NCI-H1105 (cell line): ENCODE data around the gene MMP11.

Experiments
- DNase-seq: peaks from one replicate; lab custom pipeline; 2025; lab: John Stamatoyannopoulos, UW

The MMP11 gene

DNA sequence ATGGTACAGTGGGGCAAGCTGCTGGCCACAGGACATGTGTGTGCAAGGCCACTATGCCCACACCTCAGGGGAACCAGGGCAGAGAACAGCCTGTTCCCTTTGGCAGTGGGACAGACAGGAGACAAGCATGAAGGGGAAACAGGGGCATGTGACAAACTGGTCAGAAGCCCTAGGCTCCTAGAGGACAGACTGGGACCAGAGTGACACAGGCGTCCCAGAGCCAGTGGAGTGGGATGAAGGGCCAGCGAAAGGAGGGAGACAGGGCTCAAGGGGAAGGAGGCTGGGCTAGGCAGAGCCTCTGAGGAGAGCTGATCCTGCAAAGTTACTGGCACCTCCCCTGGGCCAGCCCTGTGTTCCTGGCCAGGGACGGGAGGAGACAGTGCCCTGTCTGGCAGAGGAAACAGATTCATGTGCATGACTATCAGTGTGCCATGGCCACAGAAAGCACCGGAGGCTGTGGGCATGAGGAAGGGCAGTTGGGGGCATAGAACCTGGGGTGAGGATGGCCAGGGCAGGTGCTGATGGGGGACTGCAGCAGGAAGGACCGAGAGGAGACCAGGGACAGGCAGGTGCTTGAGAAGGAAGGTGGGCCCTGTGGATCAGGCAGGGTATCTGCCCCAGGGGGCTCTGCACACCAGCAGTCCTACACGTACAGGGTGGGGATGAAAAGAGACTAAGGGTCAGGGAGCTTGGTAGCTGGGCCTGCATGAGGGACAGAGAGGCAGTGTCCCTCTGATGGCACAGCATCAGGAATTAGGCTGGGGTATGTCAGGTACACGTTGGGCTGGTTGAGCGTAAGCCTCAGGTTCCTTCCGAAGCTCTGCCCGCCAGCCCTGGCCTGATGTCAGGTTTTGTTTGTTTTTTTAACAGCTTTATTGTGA is 56.4 kb downstream of the MMP11 start:
- no peak for DNase-seq

DNA sequence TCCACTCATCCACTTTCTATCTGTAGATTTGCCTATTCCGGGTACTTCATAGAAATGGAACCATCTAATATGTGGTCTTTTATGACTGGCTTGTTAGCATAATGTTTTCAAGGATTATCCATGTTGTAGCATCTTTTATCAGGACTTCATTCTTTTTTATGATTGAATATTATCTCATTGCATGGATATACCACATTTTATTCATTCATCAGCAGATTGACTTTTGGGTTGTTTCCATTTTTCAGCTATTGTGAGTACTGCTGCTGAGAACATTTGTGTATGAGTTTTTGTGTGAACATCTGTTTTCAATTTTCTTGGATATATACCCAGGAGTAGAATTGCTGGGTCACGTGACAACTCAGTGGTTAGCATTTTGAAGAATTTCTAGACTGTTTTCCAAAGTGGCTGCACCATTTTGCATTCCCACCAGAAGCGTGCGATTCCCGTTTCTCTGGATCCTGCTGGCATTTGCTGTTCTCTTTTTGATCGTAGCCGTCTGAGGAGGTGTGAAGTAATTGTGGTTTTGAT is 57.3 kb downstream of the MMP11 start:
- DNase-seq: no peak

GRCh38 chr22:23831261-23831660 is 58.6 kb downstream of the MMP11 start:
- no peak for DNase-seq

DNA sequence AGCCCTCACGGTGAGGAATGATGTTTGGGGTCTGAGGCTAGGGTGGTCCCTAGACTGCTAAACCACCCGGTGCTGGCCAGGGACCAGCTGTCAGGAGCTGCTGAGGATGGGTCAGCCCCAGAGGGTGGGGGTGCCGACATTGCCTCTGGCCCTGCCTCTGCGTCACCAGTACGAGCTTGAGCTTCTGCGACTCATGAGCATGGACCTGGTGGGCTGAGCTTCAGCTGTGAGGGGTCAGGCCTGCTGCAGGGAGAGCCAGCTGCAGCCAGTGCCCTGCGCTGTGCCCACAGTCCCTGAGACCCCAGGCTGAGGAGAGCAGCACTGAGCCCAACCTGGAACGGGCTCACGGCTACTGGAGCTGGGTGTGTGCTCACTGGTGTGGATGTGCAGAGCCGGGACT is 59.1 kb downstream of the MMP11 start:
- no peak for DNase-seq

GRCh38 chr22:23832226-23833016 is 59.8 kb downstream of the MMP11 start:
- no peak for DNase-seq

GRCh38 chr22:23833017-23833751 is 60.5 kb downstream of the MMP11 start:
- DNase-seq: no peak
